Testis (tissue), 3 donors: ENCODE data around the gene NCOA4. TPM values are rescaled to one million over a fixed set of nuclear protein-coding genes. Genes with fewer than 3 reads are reported as not detected.

Source experiments
- DNase-seq: peaks from one replicate; pipeline ENCODE4 v3.0.0-alpha.2; 2019
- H3K27ac ChIP-seq, 2 donors: fragments of 200-600 bp; sonication (generic); one replicate each; pipeline ENCODE4 v1.5.1; 2019
- H3K27me3 ChIP-seq: fragments of 200-600 bp; sonication (generic); one replicate; pipeline ENCODE4 v1.5.1; 2019
- H3K36me3 ChIP-seq: fragments of 200-600 bp; sonication (generic); one replicate; pipeline ENCODE4 v1.5.1; 2017; ENCODE audit warnings: low read depth; ENCODE audit errors: missing control alignments
- H3K4me1 ChIP-seq: fragments of 200-600 bp; sonication (generic); one replicate; pipeline ENCODE4 v1.5.1; 2019
- H3K4me3 ChIP-seq, 2 donors: fragments of 200-600 bp; sonication (generic); one replicate each; pipeline ENCODE4 v1.5.1; 2017 to 2019
- H3K9me3 ChIP-seq: fragments of 200-600 bp; sonication (generic); one replicate; pipeline ENCODE4 v1.5.1; 2017
- CTCF ChIP-seq, 3 experiments: fragments of 450-650 bp in 2 of 3; fragments of 200-600 bp in 1 of 3; sonication (generic) in 1 of 3; IDR thresholded peaks; one replicate each; pipeline ENCODE4 v1.5.1; 2016 to 2019; ENCODE audit warnings: antibody characterized with exemption in 3 of 3, mild to moderate bottlenecking in 2 of 3, moderate library complexity in 1 of 3
- POLR2A ChIP-seq: fragments of 450-650 bp; IDR thresholded peaks from one replicate; pipeline ENCODE4 v1.6.1; 2017; ENCODE audit warnings: antibody characterized with exemption, mild to moderate bottlenecking, moderate library complexity
- WGBS, 2 donors: methylation state at CpG; one replicate each; pipeline ENCODE4 v1.1.5; 2018; 5-methylcytosine and 5-hydroxymethylcytosine counted together
- intact Hi-C: fragments of 100-400 bp; cut with DNase I; formaldehyde crosslinking; loops from one replicate; pipeline ENCODE4 v1.15.1; 2023; ENCODE audit warnings: low total_unique reads
- polyA plus RNA-seq: library from polyadenylated mRNA; stranded (reverse); fragments of 350-450 nt; fragmentation: Illumina TruSeq; extraction: RNeasy Lipid Tissue Mini Kit (QIAGEN cat#74804); gene quantifications from one replicate; pipeline ENCODE4 v1.2.3, GENCODE V29; 2014; ENCODE audit warnings: low read depth, low replicate concordance; ENCODE audit not compliant: insufficient read depth
- total RNA-seq, 2 donors: library from RNA; depleted of rRNA; stranded (reverse); fragments of >200 nt; gene quantifications; one replicate each; pipeline ENCODE4 v1.2.3, GENCODE V29; 2016

The NCOA4 gene
- total and polyA plus RNA-seq, 3 donors from 2014 or later = 64.4 to 90.8 (median 76.0) TPM

- 49 to 62% methylated on average over 2 of the region's 2 CpGs for WGBS, 2 donors
- intact Hi-C loops = no loop called here
- no peak for DNase-seq
- H3K9me3 ChIP-seq = no peaks in the 10 kb centered on the region
- H3K27me3 ChIP-seq = no peaks in the 10 kb centered on the region
- TF ChIP-seq CTCF (IDR thresholded peaks at IDR 0.05) (no peak), POLR2A (no peak)
- H3K4me3 ChIP-seq = no peak overlapping the region
- H3K36me3 ChIP-seq = no peaks in the 10 kb centered on the region
- H3K27ac ChIP-seq = no peak overlapping the region
- H3K4me1 ChIP-seq = no peaks in the 10 kb centered on the region
Measured at GRCh38 chr10:46048152-46048551, 17.7 kb upstream of the NCOA4 start.

GRCh38 chr10:46046261-46046660 lies 15.8 kb upstream of the NCOA4 start, which contains the start of gene MSMB:
MSMB (minus strand) TSS chr10:46046269; CDS start chr10:46046237, 32 bp downstream.
- H3K9me3 ChIP-seq = no peaks in the 10 kb centered on the region
- intact Hi-C loops = no loop called here
- no peaks in the 10 kb centered on the region for H3K4me1 ChIP-seq
- no peak for TF ChIP-seq POLR2A
- TF ChIP-seq CTCF (IDR thresholded peaks at IDR 0.05) = no peak
- 80 to 92% methylated on average over 7 of the region's 7 CpGs for WGBS, 2 donors
- no peak within 1 kb of the TSS for H3K27ac ChIP-seq
- H3K27me3 ChIP-seq = no peaks in the 10 kb centered on the region
- no peak within 1 kb of the TSS for H3K4me3 ChIP-seq
- DNase-seq = no peak
- no peaks in the 10 kb centered on the region for H3K36me3 ChIP-seq

- DNase-seq = no peak
- TF ChIP-seq CTCF (IDR thresholded peaks at IDR 0.05) (no peak), POLR2A (no peak)
- no peaks in the 10 kb centered on the region for H3K4me1 ChIP-seq
- no peaks in the 10 kb centered on the region for H3K9me3 ChIP-seq
- no peak overlapping the region for H3K27ac ChIP-seq
- H3K4me3 ChIP-seq = no peak overlapping the region
- intact Hi-C loops = no loop called here
- WGBS, 2 donors = 56 to 65% methylated on average over 4 of the region's 4 CpGs
- no peaks in the 10 kb centered on the region for H3K27me3 ChIP-seq
- no peaks in the 10 kb centered on the region for H3K36me3 ChIP-seq
Measured at GRCh38 chr10:46042527-46042926, 12.1 kb upstream of the NCOA4 start.

GRCh38 chr10:46040004-46040403 lies 9.6 kb upstream of the NCOA4 start:
- H3K9me3 ChIP-seq = no peaks in the 10 kb centered on the region
- 82 to 90% methylated on average over 3 of the region's 3 CpGs for WGBS, 2 donors
- intact Hi-C loops = no loop called here
- H3K4me1 ChIP-seq = peaks cover 3% of the 10 kb centered on the region
- DNase-seq = no peak
- no peak overlapping the region for H3K4me3 ChIP-seq
- no peaks in the 10 kb centered on the region for H3K27me3 ChIP-seq
- TF ChIP-seq POLR2A = no peak
- TF ChIP-seq CTCF (IDR thresholded peaks at IDR 0.05) = no peak
- no peak overlapping the region for H3K27ac ChIP-seq
- H3K36me3 ChIP-seq = no peaks in the 10 kb centered on the region

GRCh38 chr10:46037107-46037825 lies 6.8 kb upstream of the NCOA4 start:
- no peak for TF ChIP-seq POLR2A
- intact Hi-C loops = no loop called here
- Histone ChIP-seq H3K27ac (no peak overlapping the region), H3K4me1 (peaks cover 8% of the 10 kb centered on the region), H3K36me3 (no peaks in the 10 kb centered on the region), H3K9me3 (no peaks in the 10 kb centered on the region), H3K27me3 (no peaks in the 10 kb centered on the region), H3K4me3 (no peak overlapping the region)
- 87 to 93% methylated on average over 8 of the region's 8 CpGs for WGBS, 2 donors
- DNase-seq = no peak
